CD4-positive, alpha-beta T cell (primary cell): ENCODE measurements around the gene ERICH2. TPM values are rescaled to one million over a fixed set of nuclear protein-coding genes. Genes with fewer than 3 reads are reported as not detected.

Source experiments
- ATAC-seq: fragments of 200-7000 bp; cut with Tn5 transposase; one replicate; pipeline ENCODE4 v1.10.0; 2022; ENCODE audit warnings: mild to moderate bottlenecking; ENCODE audit not compliant: poor library complexity
- CTCF ChIA-PET: fragments of 350-600 bp; sonication (Branson Sonifier 250); formaldehyde crosslinking; loops from one replicate; lab custom pipeline; 2021; ENCODE audit warnings: antibody characterized with exemption, inconsistent platforms; lab: Charles Lee
- POLR2A ChIA-PET: fragments of 350-600 bp; sonication (Branson Sonifier 250); formaldehyde crosslinking; loops from one replicate; lab custom pipeline; 2021; ENCODE audit warnings: antibody characterized with exemption, inconsistent platforms; lab: Charles Lee
- DNase-seq, 14 experiments: peaks; one replicate each; pipeline ENCODE4 v3.0.0-alpha.2; 2013 to 2020; ENCODE audit warnings: mixed read lengths in 2 of 14
- H3K27ac ChIP-seq, 2 donors: one replicate each; pipeline versions ENCODE4 v1.5.1 to v1.7.0; 2013; ENCODE audit warnings: low read length in 2 of 2, low read depth in 1 of 2, mild to moderate bottlenecking in 1 of 2
- H3K27me3 ChIP-seq, 2 experiments: 1 replicate in 1 of 2; 2 replicates in 1 of 2; pipeline versions ENCODE4 v1.6.1 to v1.7.0; 2013; ENCODE audit warnings: low read length in 2 of 2, control low read depth in 1 of 2, mild to moderate bottlenecking in 1 of 2, moderate library complexity in 1 of 2; ENCODE audit not compliant: insufficient read depth in 2 of 2, control insufficient read depth in 1 of 2
- H3K36me3 ChIP-seq: one replicate; pipeline ENCODE4 v1.6.1; 2013; ENCODE audit warnings: low read length, control low read depth; ENCODE audit not compliant: insufficient read depth
- H3K4me1 ChIP-seq: one replicate; pipeline ENCODE4 v1.6.1; 2013; ENCODE audit warnings: low read length, control low read depth; ENCODE audit not compliant: insufficient read depth
- H3K4me3 ChIP-seq: one replicate; pipeline ENCODE4 v1.5.1; 2013; ENCODE audit warnings: mild to moderate bottlenecking, low read length, moderate library complexity
- H3K9me3 ChIP-seq, 2 experiments: 1 replicate in 1 of 2; 2 replicates in 1 of 2; pipeline versions ENCODE4 v1.6.1 to v1.7.0; 2013; ENCODE audit warnings: low read length in 2 of 2, mild to moderate bottlenecking in 2 of 2, control low read depth in 1 of 2, moderate library complexity in 1 of 2; ENCODE audit not compliant: control insufficient read depth in 1 of 2, insufficient read depth in 1 of 2
- H3K27ac Mint-ChIP-seq: one replicate; pipeline ENCODE4 v1.8.0; 2020; ENCODE audit warnings: mixed read lengths
- H3K27me3 Mint-ChIP-seq: one replicate; pipeline ENCODE4 v1.8.0; 2021; ENCODE audit warnings: mixed read lengths
- H3K36me3 Mint-ChIP-seq: one replicate; pipeline ENCODE4 v1.8.0; 2021; ENCODE audit warnings: low read depth, mixed read lengths
- H3K4me1 Mint-ChIP-seq: one replicate; pipeline ENCODE4 v1.8.0; 2021; ENCODE audit warnings: low read depth, mixed read lengths
- H3K4me3 Mint-ChIP-seq: one replicate; pipeline ENCODE4 v1.8.0; 2020; ENCODE audit warnings: mild to moderate bottlenecking, mixed read lengths
- H3K9me3 Mint-ChIP-seq: one replicate; pipeline ENCODE4 v1.8.0; 2020; ENCODE audit warnings: mixed read lengths
- intact Hi-C, 2 experiments: fragments of 100-400 bp; cut with DNase I in 1 of 2; cut with micrococcal nuclease in 1 of 2; formaldehyde crosslinking; loops; one replicate each; pipeline versions ENCODE4 v1.15.1 to v1.9.0; 2023 to 2025; cut with DNase I, micrococcal nuclease
- total RNA-seq, 174 experiments: library from RNA in 2 of 174; stranded (reverse) in 2 of 174; gene quantifications; one replicate each; pipeline ENCODE4 v1.2.3 and lab custom pipeline; 2021 to 2026
- TF ChIP-seq, protein P1 (sequence below): fragments of 200-600 bp; IDR thresholded peaks from one replicate; pipeline ENCODE4 v1.8.0; 2022; ENCODE audit warnings: antibody characterized with exemption, mild to moderate bottlenecking

The ERICH2 gene
- total RNA-seq, 2 experiments from 2014 or later: not detected

DNA sequence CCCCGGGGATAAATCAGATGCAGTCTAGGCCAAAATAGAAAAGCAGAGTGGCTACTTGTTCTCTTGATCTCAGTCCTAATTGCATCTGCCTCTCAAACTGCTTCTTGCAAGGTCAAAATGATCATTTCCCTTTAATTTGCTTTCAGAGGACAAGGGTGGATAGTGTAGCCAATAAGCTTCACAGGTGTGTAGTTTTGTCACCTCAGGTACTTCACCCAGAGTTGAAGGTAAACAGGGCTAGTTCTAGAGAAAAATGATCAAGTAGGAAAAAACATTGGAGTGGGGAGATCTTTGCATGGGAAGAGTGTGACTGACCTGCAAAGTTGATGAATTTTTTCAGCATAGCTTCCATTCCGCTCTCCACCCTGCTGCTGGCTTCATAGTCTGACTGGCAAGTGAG, 8.7 kb downstream of the ERICH2 start:
- intact Hi-C loops: loop anchor here in 1 of 2 experiments (10.0 kb wide), 1 partner anchor 124 kb away; no protein-coding TSS in a partner anchor
- Mint-ChIP-seq H3K27me3 (peaks cover 24% of the 10 kb centered on the region), H3K9me3 (no peaks in the 10 kb centered on the region), H3K4me1 (no peaks in the 10 kb centered on the region), H3K27ac (no peak overlapping the region), H3K4me3 (no peak overlapping the region), H3K36me3 (no peaks in the 10 kb centered on the region)
- ChIA-PET POLR2A (interaction anchor here (1.6 kb wide), 1 partner anchor 8 kb away, joined by 5 read pairs; the partner anchor contains the start of gene ERICH2), CTCF (interaction anchor here (2.1 kb wide), 1 partner anchor 34 kb away, joined by 6 read pairs; no protein-coding TSS in a partner anchor)
- no peaks in the 10 kb centered on the region for H3K9me3 ChIP-seq
- H3K27me3 ChIP-seq: peaks cover 0 to 34% of the 10 kb centered on the region in 2 experiments
- no peak overlapping the region for H3K27ac ChIP-seq
- no peaks in the 10 kb centered on the region for H3K36me3 ChIP-seq
- H3K4me1 ChIP-seq: no peaks in the 10 kb centered on the region
- no peak overlapping the region for H3K4me3 ChIP-seq
- ATAC-seq (no peak), DNase-seq (no peak)
- TF ChIP-seq, protein P1, sequence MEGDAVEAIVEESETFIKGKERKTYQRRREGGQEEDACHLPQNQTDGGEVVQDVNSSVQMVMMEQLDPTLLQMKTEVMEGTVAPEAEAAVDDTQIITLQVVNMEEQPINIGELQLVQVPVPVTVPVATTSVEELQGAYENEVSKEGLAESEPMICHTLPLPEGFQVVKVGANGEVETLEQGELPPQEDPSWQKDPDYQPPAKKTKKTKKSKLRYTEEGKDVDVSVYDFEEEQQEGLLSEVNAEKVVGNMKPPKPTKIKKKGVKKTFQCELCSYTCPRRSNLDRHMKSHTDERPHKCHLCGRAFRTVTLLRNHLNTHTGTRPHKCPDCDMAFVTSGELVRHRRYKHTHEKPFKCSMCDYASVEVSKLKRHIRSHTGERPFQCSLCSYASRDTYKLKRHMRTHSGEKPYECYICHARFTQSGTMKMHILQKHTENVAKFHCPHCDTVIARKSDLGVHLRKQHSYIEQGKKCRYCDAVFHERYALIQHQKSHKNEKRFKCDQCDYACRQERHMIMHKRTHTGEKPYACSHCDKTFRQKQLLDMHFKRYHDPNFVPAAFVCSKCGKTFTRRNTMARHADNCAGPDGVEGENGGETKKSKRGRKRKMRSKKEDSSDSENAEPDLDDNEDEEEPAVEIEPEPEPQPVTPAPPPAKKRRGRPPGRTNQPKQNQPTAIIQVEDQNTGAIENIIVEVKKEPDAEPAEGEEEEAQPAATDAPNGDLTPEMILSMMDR: no peak

DNA sequence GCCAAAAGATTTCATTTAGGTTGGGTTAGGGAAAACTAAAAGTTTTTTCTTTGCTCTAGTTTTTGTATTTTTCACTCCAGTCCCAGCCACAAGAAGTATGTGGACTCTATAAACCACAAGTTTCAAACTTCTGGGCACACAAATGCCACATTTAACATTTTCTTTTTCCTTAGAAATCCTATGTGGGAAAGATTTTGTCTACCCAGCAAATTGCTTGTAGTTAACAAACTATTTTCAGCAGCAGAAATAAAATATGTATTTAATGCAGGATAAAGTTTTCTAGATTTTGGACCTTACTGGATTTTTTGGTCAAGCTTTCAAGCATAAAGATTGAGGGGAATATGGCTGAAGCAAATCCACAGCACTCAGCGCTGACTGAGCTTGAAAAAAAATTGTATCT, 9.1 kb downstream of the ERICH2 start:
- Mint-ChIP-seq H3K27ac (no peak overlapping the region), H3K4me1 (no peaks in the 10 kb centered on the region), H3K36me3 (no peaks in the 10 kb centered on the region), H3K9me3 (no peaks in the 10 kb centered on the region), H3K27me3 (peaks cover 26% of the 10 kb centered on the region), H3K4me3 (no peak overlapping the region)
- ChIA-PET CTCF (interaction anchor here (2.1 kb wide), 1 partner anchor 33 kb away, joined by 6 read pairs; no protein-coding TSS in a partner anchor), POLR2A (interaction anchor here (1.6 kb wide), 1 partner anchor 9 kb away, joined by 5 read pairs; the partner anchor contains the start of gene ERICH2)
- ATAC-seq (no peak), DNase-seq (no peak)
- Histone ChIP-seq H3K4me1 (no peaks in the 10 kb centered on the region), H3K27ac (no peak overlapping the region), H3K36me3 (no peaks in the 10 kb centered on the region), H3K4me3 (no peak overlapping the region), H3K27me3 (peaks cover 0 to 35% of the 10 kb centered on the region in 2 experiments), H3K9me3 (no peaks in the 10 kb centered on the region)
- intact Hi-C loops: loop anchor here in 1 of 2 experiments (10.0 kb wide), 1 partner anchor 125 kb away; no protein-coding TSS in a partner anchor
- TF ChIP-seq, protein P1: no peak

DNA sequence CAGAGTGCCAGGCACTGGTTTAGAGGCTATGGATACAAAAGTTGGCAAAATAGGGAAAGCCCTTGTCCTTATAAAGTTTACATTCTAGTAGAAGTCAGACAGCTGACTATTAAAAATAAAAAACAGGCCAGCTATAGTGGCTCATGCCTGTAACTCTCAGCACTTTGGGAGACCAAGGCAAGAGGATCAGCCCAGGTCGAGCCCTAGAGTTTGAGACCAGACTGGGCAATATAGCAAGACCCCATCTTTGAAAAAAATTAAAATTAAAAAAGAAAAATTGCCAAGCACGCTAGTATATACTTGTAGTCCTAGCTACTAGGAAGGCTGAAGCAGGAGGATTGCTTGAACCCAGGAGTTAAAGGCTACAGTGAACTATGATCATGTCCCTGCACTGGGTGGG, 12.5 kb downstream of the ERICH2 start:
- Mint-ChIP-seq H3K9me3 (no peaks in the 10 kb centered on the region), H3K4me1 (no peaks in the 10 kb centered on the region), H3K27ac (no peak overlapping the region), H3K36me3 (no peaks in the 10 kb centered on the region), H3K4me3 (no peak overlapping the region), H3K27me3 (peaks cover 29% of the 10 kb centered on the region)
- no peaks in the 10 kb centered on the region for H3K36me3 ChIP-seq
- ChIA-PET CTCF (no interaction called here), POLR2A (interaction anchor here (0.6 kb wide), 1 partner anchor 11 kb away, joined by 3 read pairs; no protein-coding TSS in a partner anchor)
- ATAC-seq: no peak
- TF ChIP-seq, protein P1: no peak
- no peaks in the 10 kb centered on the region for H3K9me3 ChIP-seq
- DNase-seq: no peak
- intact Hi-C loops: no loop called here
- no peak overlapping the region for H3K4me3 ChIP-seq
- H3K4me1 ChIP-seq: no peaks in the 10 kb centered on the region
- peaks cover 0 to 29% of the 10 kb centered on the region in 2 experiments for H3K27me3 ChIP-seq
- H3K27ac ChIP-seq: no peak overlapping the region
